ENCODE results near the gene CDC42BPG. TPM values are rescaled to one million over a fixed set of nuclear protein-coding genes. Genes with fewer than 3 reads are reported as not detected.

CDC42BPG gene
- total and polyA plus RNA-seq, 2 of the 8 experiments (the other 6 are each of a cell fraction or from before 2014, with no cell fraction given) = 3.7 to 10.6 TPM

- TF ChIP-seq POLR2AphosphoS5 (IDR thresholded peaks at IDR 0.05; ENCODE audit: low read depth, low read length) = no peak
- no peak for TF ChIP-seq SIN3A (conservative IDR thresholded peaks at IDR 0.05 in 1 of 2, IDR thresholded peaks at IDR 0.05 in 1 of 2; ENCODE audit: low read depth in 1 of 2, low read length in 2 of 2)
- TF ChIP-seq RFX5 (IDR thresholded peaks at IDR 0.05; ENCODE audit: borderline replicate concordance, low read depth, low read length) = no peak
- TF ChIP-seq GABPA (IDR thresholded peaks at IDR 0.05; ENCODE audit: borderline replicate concordance, insufficient read depth, low read length) = no peak
Measured at GRCh38 chr11:64799256-64799622, 45.2 kb downstream of the CDC42BPG start (continued).
